ENCODE data around the gene BTN2A1.

DNA sequence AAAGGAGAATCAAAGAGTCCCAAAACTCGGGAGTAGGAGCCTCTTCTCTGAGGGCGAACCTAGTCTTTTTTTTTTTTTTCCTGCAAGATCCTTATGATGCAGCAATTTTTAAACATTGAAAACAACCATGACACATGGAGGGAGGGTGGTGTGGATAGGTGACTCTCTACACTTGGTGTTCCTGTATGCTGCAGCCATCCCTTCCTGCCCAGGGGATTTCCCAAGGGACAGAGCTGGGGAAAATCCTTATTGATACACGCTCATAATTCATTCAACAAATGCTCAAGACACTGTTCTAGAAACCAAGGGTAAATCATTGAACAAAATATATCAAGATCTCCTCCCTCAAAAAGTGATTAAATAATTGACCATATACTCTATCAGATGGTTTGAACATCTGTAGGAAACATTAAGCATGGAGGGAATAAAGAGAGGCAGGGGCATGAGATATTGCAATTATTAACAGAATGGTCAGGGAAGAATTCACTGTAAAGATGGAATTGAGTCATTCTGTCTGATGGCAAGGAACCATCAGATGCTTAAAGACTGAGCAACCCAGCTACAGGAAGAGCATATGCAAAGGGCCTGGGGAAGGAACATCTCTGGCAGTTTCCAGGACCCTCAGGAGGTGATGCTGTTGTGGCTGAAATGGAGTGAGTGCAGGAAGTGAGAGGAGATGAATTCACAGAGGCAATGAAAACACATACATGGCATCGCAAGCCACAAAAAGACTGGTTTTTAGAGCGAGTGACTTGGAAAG is 30.9 kb upstream of the BTN2A1 start:
- TF ChIP-seq POLR2A (IDR thresholded peaks at IDR 0.05; ENCODE audit: low read depth, low read length) (no peak), POLR2AphosphoS5 (IDR thresholded peaks at IDR 0.05; ENCODE audit: low read depth, low read length) (no peak)
